ENCODE data around the gene TMEM108. TPM values are rescaled to one million over a fixed set of nuclear protein-coding genes. Genes with fewer than 3 reads are reported as not detected.

Gene TMEM108
- total RNA-seq, 4 donors from 2014 or later: 0.54 to 2.9 (median 1.4) TPM

GRCh38 chr3:133016838-133017309, 21.3 kb upstream of the TMEM108 start:
- DNase-seq (ENCODE audit: low spot score in 2 of 2): no peak
- no peak overlapping the region for H3K4me3 ChIP-seq (ENCODE audit: low read depth, poor library complexity, severe bottlenecking)
- intact Hi-C loops (cut with DNase I; ENCODE audit: low total_unique reads): no loop called here
- 8 to 17% methylated on average over 1 of the region's 1 CpG for WGBS, 2 donors
- TF ChIP-seq POLR2A (IDR thresholded peaks at IDR 0.05): no peak
- TF ChIP-seq, protein P1, sequence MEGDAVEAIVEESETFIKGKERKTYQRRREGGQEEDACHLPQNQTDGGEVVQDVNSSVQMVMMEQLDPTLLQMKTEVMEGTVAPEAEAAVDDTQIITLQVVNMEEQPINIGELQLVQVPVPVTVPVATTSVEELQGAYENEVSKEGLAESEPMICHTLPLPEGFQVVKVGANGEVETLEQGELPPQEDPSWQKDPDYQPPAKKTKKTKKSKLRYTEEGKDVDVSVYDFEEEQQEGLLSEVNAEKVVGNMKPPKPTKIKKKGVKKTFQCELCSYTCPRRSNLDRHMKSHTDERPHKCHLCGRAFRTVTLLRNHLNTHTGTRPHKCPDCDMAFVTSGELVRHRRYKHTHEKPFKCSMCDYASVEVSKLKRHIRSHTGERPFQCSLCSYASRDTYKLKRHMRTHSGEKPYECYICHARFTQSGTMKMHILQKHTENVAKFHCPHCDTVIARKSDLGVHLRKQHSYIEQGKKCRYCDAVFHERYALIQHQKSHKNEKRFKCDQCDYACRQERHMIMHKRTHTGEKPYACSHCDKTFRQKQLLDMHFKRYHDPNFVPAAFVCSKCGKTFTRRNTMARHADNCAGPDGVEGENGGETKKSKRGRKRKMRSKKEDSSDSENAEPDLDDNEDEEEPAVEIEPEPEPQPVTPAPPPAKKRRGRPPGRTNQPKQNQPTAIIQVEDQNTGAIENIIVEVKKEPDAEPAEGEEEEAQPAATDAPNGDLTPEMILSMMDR (IDR thresholded peaks at IDR 0.05): no peak

DNA sequence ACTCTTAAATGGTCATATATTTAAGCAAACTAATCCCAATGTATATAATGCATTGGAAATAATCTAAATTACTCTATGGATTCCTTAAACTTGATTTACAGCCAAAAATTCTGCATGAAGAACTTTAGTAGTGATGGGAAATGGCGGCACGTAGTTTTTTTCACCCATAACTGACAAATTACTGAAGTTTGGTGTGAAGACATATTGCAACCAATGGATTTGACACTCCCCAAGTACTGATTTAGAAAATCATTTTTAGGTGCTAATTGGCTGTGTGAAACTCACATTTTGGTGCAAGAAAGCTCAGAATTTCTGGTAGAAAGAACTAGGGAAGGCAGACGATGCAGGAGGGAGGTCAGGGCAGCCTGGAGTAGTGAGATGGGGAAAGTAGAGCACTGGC, 19.3 kb upstream of the TMEM108 start:
- no peak for TF ChIP-seq POLR2A (IDR thresholded peaks at IDR 0.05)
- TF ChIP-seq, protein P1 (IDR thresholded peaks at IDR 0.05): no peak
- intact Hi-C loops (cut with DNase I; ENCODE audit: low total_unique reads): no loop called here
- DNase-seq (ENCODE audit: low spot score in 2 of 2): no peak
- 90 to 92% methylated on average over 3 of the region's 3 CpGs for WGBS, 2 donors
- no peak overlapping the region for H3K4me3 ChIP-seq (ENCODE audit: low read depth, poor library complexity, severe bottlenecking)

DNA sequence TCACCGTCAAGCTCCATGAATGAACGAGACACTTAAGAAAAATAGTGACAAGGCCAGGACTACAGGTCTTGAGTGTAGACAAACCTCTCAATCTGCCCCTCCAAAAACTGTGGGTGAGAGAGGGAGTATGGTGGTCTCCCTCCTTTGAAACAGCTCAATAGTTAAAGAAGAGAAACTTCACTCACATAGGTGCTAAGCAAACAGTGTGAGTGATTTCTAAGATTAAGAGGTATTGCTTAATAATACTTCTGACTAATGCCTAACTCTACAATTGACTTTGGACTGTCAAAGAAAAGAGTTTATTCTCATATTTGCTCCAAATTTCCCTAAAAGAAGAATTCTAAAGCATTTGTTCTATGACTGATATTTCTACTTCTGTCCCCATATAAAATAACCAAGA, 17.0 kb upstream of the TMEM108 start:
- intact Hi-C loops (cut with DNase I; ENCODE audit: low total_unique reads): no loop called here
- 68 to 95% methylated on average over 2 of the region's 2 CpGs for WGBS, 2 donors
- TF ChIP-seq, protein P1 (IDR thresholded peaks at IDR 0.05): no peak
- no peak for TF ChIP-seq POLR2A (IDR thresholded peaks at IDR 0.05)

GRCh38 chr3:133023362-133023761, 14.8 kb upstream of the TMEM108 start:
- WGBS, 2 donors: 71 to 81% methylated on average over 1 of the region's 1 CpG
- TF ChIP-seq POLR2A (IDR thresholded peaks at IDR 0.05): no peak
- TF ChIP-seq, protein P1 (IDR thresholded peaks at IDR 0.05): no peak
- H3K4me3 ChIP-seq (ENCODE audit: low read depth, poor library complexity, severe bottlenecking): no peak overlapping the region
- intact Hi-C loops (cut with DNase I; ENCODE audit: low total_unique reads): no loop called here
- no peak for DNase-seq (ENCODE audit: low spot score in 2 of 2)

More for the DNA sequence above, 17.0 kb upstream of the TMEM108 start:
- DNase-seq (ENCODE audit: low spot score in 2 of 2): no peak
- H3K4me3 ChIP-seq (ENCODE audit: low read depth, poor library complexity, severe bottlenecking): no peak overlapping the region

DNA sequence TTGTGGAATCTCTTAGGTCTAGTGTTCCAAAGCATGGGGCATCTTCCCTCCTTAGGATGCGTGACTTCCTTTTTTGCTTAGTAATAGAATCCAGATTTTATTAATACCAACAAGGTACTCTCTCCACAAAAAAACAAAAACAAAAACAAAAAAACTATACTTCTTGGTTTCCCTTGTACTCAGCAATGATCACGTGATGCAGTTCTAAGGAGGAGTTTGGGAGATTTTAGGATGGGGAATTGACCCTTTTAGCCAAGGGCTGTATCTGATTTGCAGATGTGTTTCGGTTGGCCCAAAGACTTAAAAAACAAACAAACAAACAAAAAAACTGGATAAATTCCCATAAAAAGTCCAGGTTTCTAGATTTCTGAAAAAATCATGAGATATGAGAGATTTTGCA, 12.6 kb upstream of the TMEM108 start:
- WGBS, 2 donors: 63 to 89% methylated on average over 3 of the region's 3 CpGs
- TF ChIP-seq, protein P1 (IDR thresholded peaks at IDR 0.05): no peak
- TF ChIP-seq POLR2A (IDR thresholded peaks at IDR 0.05): no peak
- H3K4me3 ChIP-seq (ENCODE audit: low read depth, poor library complexity, severe bottlenecking): no peak overlapping the region
- intact Hi-C loops (cut with DNase I; ENCODE audit: low total_unique reads): no loop called here
- DNase-seq (ENCODE audit: low spot score in 2 of 2): no peak

GRCh38 chr3:133032301-133032700, 5.9 kb upstream of the TMEM108 start:
- DNase-seq (ENCODE audit: low spot score in 2 of 2): no peak
- no peak overlapping the region for H3K4me3 ChIP-seq (ENCODE audit: low read depth, poor library complexity, severe bottlenecking)
- TF ChIP-seq POLR2A (IDR thresholded peaks at IDR 0.05): no peak
- TF ChIP-seq, protein P1 (IDR thresholded peaks at IDR 0.05): no peak
- intact Hi-C loops (cut with DNase I; ENCODE audit: low total_unique reads): no loop called here
- 84 to 94% methylated on average over 3 of the region's 3 CpGs for WGBS, 2 donors

All from lower leg skin (tissue), 4 donors.